GM18511 (cell line): ENCODE results near the gene ABHD16A.

Experiments used
- ATAC-seq: cut with Tn5 transposase; IDR thresholded peaks from one replicate; pipeline ENCODE4 v1.9.1; 2021; ENCODE audit warnings: mild to moderate bottlenecking, moderate library complexity; ENCODE audit not compliant: unreplicated experiment

ABHD16A gene

DNA sequence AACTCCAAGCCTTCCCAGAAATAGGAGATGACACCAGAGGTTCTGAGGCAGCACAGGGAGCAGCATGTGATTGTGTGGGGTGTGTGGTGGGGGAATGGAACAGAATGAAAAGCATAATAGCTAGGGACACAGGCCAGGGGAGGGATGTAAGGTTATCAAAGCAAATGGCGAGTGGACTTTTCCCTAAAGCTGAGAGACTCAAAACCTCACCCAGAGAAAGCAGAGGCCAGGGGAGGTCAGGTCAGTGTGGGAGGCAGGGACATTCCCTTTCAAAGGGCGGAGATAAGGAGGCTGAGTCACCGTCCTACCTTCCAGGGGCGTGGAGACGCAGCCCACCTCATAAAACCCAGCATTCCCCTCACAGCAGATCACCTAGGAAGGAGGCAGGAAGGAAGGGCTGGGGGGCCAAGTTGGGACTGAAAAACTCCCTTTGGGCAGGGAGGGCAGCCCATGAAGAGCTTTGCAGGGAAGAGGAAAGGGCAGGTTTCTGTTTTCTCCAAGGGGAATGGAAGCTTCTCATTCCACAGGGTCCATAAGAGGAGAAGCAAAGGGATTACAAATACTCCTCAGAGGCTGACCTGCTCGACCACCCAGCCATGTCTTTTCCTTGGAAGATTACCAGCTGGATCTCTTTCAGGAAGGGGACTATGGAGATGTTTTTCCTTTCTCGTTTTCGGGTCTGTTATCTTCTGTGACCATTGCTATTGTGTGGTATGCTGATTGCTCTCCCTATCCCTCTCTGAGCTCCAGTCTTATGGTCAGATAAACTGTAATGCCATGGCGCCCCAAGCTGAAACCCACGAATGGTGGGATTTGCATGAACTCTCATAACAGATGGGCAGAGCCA is 12.7 kb downstream of the ABHD16A start:
- no peak for ATAC-seq

DNA sequence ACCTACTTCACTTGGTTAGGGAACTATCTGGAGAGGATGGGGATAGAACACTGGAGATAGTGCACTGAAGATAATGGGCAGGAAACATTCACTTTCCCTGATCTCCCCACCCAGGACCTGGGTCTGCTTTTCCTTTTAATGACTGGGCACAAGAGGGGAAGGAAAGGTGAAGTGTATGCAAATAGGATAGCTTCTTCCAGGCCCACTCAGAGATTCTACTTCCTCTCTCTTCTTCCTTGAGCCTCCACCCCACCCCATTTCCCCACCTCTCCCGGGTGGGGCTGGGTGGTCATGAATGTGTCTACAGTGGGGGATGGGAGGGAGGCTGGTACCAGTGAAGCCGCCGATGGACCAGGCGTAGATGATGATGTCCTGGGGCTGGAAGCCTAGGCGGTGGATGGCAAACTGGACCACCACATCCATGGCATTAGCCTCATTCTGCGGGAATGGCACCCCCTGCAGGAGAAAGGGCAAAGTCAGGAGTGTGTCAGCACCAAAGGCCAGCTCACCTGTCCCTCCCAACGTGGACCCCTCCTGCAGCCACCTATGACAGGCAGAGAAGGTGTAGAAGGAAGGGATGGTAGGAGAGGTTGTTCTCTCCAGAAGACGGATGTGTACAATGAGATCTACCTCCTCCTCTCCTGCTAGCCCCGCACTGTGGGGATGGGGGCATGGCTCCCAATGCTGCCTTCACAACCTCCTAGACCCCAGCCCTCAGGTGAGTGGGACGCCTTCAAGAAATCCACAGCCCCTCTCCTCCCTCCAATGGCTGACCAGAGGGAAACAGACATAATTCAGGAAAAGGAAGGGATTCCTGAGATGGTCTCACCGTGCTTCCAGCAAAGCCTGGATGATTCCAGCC is 13.6 kb downstream of the ABHD16A start:
- ATAC-seq, result no peak

DNA sequence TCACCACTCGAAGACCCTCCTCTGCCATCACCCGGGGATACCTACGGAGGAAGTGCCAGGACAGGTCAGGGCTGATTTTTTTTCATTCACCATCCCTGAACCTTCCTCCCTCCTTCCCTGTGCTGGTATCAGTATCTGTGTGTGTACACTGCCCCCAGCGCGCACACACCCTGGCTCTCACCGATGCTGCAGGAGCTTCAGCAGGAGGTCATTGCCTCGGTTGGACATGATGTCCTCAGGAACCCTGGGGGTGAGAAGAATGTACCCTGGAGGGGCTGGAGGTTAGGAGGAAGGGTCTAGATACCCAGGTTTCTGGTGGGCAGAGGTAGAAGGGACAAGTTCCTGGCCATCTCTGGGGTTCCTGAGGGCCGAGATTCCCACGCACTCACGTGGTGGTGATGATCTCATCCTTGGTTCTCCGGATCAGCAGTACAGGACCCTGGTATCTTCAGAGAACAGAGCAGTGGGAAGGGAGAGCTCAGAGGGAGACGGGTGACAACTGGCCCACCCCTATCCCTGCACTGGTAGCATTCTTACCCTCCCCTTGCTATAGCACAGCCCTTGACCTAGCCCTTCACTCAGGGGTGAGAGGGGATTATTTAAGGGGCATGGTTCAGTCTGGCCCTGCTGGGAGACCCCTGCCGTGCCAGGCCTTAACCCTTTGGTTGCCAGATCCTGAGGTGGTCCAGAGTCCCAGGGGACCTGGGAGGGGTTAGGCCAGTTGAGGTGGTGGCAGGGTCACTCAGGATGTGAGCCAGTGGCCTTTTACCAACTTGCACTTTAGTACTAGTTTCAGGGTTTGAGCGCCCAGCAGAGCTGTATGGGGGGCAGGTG is 15.0 kb downstream of the ABHD16A start:
- no peak for ATAC-seq

DNA sequence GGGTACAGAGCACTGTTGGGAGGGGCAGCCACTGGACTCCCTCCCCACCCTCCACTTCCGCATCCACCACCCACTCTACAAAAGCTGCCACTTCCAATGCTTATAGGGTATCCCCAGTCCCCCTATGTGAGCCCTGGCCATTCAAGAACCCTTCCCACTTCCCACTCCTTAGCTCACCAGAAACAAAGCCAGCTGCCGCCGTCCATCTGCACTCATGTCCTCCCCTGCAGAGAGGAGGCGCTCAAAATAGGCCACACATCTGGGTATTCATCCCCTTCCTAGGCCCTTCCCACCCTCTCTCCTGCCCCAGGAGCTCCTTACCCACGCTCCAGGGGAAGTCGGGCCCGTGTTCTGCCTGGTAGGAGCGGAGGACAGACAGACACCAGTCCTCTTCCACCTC is 15.8 kb downstream of the ABHD16A start:
- no peak for ATAC-seq

GRCh38 chr6:31686483-31686882 is 16.6 kb downstream of the ABHD16A start:
- ATAC-seq, result no peak

DNA sequence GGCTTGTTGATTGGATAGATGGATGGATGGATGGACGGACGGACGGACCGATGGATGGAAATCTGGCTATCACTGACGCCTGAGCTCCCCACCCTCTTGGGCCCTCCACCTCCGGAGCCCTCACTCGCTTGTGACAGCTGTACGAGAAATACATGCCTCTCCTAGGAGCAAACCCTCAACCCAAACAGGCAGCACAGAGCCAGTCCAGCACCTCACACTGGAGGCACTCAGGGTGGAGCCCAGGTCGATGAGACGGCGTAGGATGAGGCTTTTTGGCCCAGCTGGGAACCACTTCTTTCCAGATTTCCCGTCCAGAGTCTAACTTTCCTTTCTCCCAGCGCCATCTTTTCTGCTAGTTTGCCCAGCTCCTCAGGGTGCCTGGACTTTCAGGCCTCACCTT is 19.5 kb downstream of the ABHD16A start:
- no peak for ATAC-seq

DNA sequence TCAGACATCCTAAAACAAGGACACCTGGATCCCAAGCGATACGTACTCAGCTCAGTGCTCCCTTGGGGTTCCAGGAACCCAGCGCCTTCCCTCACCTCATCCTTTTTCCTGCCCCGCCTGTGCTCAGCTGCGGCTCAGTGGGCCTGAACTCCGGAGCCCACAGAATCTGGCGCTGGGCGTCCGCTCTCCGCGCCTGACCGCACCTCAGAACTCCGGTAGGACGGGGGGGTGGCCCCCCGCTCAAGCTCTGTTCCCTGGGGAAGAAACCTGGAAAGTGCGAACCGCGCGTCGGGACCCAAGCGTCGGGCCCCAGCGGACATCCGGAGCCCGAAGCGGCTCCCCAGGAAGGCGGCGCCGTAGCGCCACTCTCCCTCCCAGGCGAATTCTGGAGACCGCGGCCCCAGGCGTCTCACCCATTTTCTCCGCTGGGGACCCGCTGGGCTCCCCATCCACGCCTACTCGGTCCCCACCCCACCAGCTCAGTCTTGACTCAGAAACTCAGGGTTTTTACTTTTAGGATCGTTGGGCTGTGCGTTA is 21.9 kb downstream of the ABHD16A start:
- no peak for ATAC-seq

DNA sequence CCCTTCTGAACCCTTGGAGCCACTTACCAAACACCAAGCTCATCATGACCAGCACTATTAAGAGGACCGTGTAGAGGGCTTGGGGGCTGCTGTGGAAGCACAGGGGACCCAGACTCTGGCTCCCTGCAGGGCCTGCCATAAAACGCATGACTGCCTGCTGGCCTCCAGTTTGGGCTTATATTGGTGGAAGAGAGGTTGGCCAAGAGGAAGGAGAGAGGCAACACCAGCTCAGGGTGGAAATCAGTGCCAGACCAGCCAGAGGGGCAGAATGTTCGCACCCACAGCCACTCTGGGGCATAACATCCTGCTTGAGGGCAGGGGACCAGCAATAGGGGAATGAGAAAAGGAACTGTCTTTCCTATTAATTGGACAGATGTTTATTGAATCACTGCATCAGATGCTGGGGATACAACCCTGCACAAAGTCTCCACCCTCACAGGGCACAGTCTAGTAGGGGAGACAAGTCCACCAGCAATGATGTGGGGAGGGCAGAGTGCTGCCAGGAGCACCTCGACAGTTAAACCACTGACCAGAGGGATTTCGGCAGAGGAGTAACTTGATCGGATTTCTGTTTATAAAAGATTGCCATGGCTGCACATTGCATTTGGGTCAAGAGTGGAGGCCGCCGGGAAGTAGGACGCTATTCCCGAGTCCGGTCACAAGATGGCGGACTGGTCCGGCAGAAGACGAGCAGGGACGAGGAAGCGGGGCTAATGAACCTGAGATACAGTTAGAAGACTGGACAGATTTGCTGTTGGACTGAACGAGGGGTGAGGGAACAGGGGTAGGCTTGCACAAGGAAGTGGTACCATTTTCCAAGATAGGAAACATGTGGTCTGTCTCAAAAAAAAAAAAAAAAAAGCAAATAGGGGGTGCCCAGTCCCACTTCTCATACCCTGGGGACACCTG is 22.6 kb downstream of the ABHD16A start, which contains the start of gene LY6G5C:
Gene LY6G5C (minus strand): TSS at position 842 of the 909 bp plus-strand sequence. CDS start 694 bp downstream, at position 148.
- ATAC-seq, result no peak

- no peak for ATAC-seq
Measured at GRCh38 chr6:31677955-31678354, 25.2 kb downstream of the ABHD16A start.

- no peak for ATAC-seq
Measured at GRCh38 chr6:31676904-31677303, 26.2 kb downstream of the ABHD16A start.

GRCh38 chr6:31676322-31676903 is 26.7 kb downstream of the ABHD16A start:
- ATAC-seq, result no peak

GRCh38 chr6:31669676-31670075 is 33.4 kb downstream of the ABHD16A start, which contains the start of gene LY6G5B:
TSS of gene LY6G5B (plus strand) at chr6:31669976. CDS start at chr6:31670951, 975 bp downstream.
- no peak for ATAC-seq

DNA sequence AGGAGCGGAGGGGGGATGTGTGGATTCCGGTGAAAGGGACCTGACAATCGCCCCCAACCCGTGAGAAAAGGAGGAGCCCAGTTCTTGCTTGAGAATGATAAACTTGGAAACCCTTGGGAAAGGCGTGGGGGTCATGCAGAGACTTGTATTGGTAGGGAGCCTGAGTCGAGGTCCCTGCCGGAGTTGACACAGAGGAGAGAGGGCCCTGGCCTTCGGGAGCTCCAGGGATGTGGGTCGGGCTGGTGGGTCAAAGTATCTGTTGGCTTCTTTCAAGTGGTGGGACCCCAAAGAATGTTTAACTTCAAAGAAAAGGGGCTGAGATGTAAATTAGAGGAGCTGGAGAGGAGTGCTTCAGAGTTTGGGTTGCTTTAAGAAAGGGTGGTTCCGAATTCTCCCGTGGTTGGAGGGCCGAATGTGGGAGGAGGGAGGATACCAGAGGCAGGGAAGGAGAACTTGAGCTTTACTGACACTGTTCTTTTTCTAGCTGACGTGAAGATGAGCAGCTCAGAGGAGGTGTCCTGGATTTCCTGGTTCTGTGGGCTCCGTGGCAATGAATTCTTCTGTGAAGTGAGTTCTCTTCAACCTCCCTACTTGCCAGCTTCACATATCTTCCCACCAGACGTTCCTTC is 36.7 kb downstream of the ABHD16A start:
- ATAC-seq, result no peak

GRCh38 chr6:31665501-31666336 is 37.4 kb downstream of the ABHD16A start, which contains the start of gene CSNK2B:
TSS of gene CSNK2B (plus strand) at chr6:31666080. CDS start at chr6:31666832, 752 bp downstream.
- ATAC-seq, result peak; percentile 82

DNA sequence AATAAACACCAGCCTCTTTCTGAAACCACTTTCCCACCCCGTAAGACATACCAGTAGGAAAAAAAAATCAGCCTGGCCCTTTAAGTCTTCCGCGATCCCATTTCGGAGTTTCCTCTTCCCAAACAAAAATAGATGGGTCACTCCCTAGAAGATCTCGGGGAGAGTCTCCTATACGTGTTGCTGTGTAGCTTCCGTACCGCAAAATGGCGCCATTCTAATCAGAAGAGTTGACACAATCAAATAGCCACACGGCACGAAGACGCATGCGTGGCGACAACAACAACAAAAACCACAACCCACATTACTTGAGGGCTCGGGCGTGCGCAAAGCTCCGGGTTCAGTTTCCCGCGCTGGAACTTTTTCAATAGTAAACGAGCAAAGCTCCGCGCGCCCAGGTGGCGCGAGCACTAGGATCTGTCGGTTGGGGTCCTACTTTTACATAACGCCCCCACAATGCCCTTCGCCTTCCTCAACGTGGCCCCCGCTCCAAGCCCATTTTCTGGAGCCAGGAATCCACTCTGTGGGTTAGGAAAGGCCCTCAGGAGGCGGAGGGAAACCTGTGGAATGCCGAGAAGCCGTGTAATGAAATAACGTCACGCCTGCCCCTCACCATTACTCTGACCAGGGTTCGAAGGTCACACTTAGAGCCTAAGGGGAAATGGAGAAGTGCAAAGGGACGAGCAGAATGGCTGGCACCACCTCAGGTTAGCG is 38.2 kb downstream of the ABHD16A start, which contains the start of gene GPANK1:
Gene GPANK1 (minus strand): TSS at position 208 of the 711 bp plus-strand sequence. CDS start 519 bp downstream, outside the sequence.
- ATAC-seq, result peak; percentile 35

GRCh38 chr6:31663961-31664789 is 38.9 kb downstream of the ABHD16A start:
- no peak for ATAC-seq
